Neural crest cell (in vitro differentiated cells): ENCODE results near the gene MVP. TPM values are rescaled to one million over a fixed set of nuclear protein-coding genes. Genes with fewer than 3 reads are reported as not detected.
A peak's percentile ranks its signal among the peaks of the same experiment; 100 is the strongest.
"Not testable (repeated sequence)": the region's sequence is repeated elsewhere in the genome, so short reads cannot be mapped to it uniquely, and the experiment has no call there.

Source experiments
- DNase-seq: peaks from one replicate; pipeline ENCODE4 v3.0.0; 2021; ENCODE audit warnings: low read depth, mixed read lengths, low spot score
- H3K27ac Mint-ChIP-seq: one replicate; pipeline ENCODE4 v1.8.0; 2021; ENCODE audit warnings: mild to moderate bottlenecking, mixed read lengths; ENCODE audit not compliant: unreplicated experiment
- H3K27me3 Mint-ChIP-seq: 2 replicates; pipeline ENCODE4 v1.8.0; 2021; ENCODE audit warnings: low read depth, mild to moderate bottlenecking, mixed read lengths
- H3K36me3 Mint-ChIP-seq: 2 replicates; pipeline ENCODE4 v1.8.0; 2021; ENCODE audit warnings: low read depth, mild to moderate bottlenecking, mixed read lengths
- H3K4me1 Mint-ChIP-seq: 2 replicates; pipeline ENCODE4 v1.8.0; 2021; ENCODE audit warnings: mixed read lengths
- H3K4me3 Mint-ChIP-seq: one replicate; pipeline ENCODE4 v1.8.0; 2021; ENCODE audit warnings: mild to moderate bottlenecking, mixed read lengths
- H3K9me3 Mint-ChIP-seq: 2 replicates; pipeline ENCODE4 v1.8.0; 2021; ENCODE audit warnings: mixed read lengths
- CTCF ChIP-seq: fragments of 200-600 bp; sonication (generic); conservative IDR thresholded peaks from 2 replicates; pipeline ENCODE4 v1.5.0; 2021; ENCODE audit warnings: antibody characterized with exemption, mild to moderate bottlenecking
- total RNA-seq: library from RNA; stranded (reverse); gene quantifications from 2 replicates; pipeline ENCODE4 v1.2.1, GENCODE V29; 2021

The MVP gene
- total RNA-seq, 1 donor from 2014 or later = 1.6 TPM

DNA sequence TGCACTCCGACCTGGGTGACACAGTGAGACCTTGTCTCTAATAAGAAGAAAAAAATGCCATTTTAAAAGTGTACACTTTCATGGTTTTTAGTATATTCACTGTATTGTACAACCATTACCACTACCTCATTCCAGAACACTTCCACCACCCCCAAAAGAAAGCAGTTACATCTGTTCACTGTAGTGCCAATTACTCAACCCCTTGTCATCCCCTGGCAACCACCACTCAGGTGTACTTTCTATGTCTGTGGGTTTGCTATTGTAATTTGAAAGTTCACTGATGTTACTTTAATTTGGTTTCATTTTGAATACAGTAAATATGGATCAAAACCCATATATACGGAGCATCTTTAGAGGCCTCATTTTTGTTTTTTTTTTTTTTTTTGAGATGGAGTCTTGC is 36.1 kb upstream of the MVP start:
- Mint-ChIP-seq H3K27ac (no peak overlapping the region), H3K4me1 (peaks cover 19% of the 10 kb centered on the region), H3K4me3 (no peak overlapping the region), H3K9me3 (no peaks in the 10 kb centered on the region), H3K36me3 (no peaks in the 10 kb centered on the region), H3K27me3 (peaks cover 16% of the 10 kb centered on the region)
- DNase-seq = no peak
- no peak for TF ChIP-seq CTCF

DNA sequence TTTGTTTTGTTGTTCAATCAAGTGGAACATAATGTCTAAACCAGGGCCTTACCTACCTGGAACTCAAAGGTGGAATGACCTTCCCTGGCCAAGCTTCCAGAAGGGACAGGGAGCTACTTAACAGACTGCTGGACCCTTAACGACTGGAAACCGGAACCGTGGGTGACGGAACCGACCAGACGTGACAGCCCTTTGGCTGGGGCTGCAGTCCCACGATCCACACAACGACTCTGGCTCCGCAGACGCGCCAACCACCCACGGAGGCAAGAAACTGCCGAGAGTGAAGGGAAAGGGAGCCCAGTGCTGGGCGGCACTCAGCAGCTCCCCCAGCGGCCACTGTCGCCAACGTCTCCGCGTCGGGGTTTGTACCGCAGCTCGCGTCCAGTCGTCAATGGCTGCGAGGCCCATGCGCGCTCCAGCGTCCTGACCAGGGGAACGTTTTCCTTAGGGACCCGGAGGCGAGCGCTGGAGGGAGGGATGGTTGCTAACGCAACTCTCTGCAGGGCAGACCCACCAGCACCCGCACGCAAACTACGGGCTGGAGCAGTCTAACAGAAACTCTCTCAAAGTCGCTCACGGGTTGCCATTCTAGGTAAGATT is 35.3 kb upstream of the MVP start:
- Mint-ChIP-seq H3K9me3 (no peaks in the 10 kb centered on the region), H3K36me3 (no peaks in the 10 kb centered on the region), H3K4me3 (peak overlapping the region; percentile 79), H3K27ac (peak overlapping the region; percentile 92), H3K4me1 (peaks cover 22% of the 10 kb centered on the region), H3K27me3 (peaks cover 10% of the 10 kb centered on the region)
- peak; percentile 73 for DNase-seq
- TF ChIP-seq CTCF = peak; percentile 74

DNA sequence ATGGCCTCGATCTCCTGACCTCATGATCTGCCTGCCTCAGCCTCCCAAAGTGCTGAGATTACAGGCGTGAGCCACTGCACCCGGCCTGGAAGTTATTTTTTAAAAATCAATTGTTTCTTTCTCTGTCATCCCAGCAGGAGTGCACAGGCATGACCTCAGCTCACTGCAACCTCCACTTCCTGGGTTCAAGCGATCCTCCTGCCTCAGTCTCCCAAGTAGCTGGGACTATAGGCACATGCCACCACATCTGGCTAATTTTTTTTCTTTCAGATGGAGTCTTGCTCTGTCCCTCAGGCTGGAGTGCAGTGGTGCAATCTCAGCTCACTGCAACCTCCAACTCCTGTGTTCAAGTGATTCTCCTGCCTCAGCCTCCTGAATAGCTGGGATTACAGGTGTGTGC is 33.1 kb upstream of the MVP start:
- H3K9me3 Mint-ChIP-seq, H3K27ac Mint-ChIP-seq, H3K36me3 Mint-ChIP-seq, DNase-seq, H3K27me3 Mint-ChIP-seq: not testable (repeated sequence)
- H3K4me1 Mint-ChIP-seq = peaks cover 44% of the 10 kb centered on the region
- peak overlapping the region; percentile 22 for H3K4me3 Mint-ChIP-seq

- Mint-ChIP-seq H3K27me3 (no peaks in the 10 kb centered on the region), H3K4me1 (peaks cover 51% of the 10 kb centered on the region), H3K36me3 (peaks cover 11% of the 10 kb centered on the region), H3K9me3 (no peaks in the 10 kb centered on the region), H3K27ac (peak overlapping the region; percentile 95), H3K4me3 (peak overlapping the region; percentile 99)
- no peak for TF ChIP-seq CTCF
- DNase-seq = no peak
Observed at GRCh38 chr16:29789775-29790182, 30.5 kb upstream of the MVP start.

GRCh38 chr16:29790183-29790948 is 29.9 kb upstream of the MVP start, which contains the start of gene KIF22:
Gene KIF22, plus strand, starts transcription at chr16:29790751. Its CDS starts 9 bp downstream, at chr16:29790760.
- peak; percentile 80 for TF ChIP-seq CTCF
- peaks cover 11% of the 10 kb centered on the region for H3K36me3 Mint-ChIP-seq
- peak; percentile 100 for DNase-seq
- peak within 1 kb of the TSS; percentile 99 for H3K4me3 Mint-ChIP-seq
- H3K4me1 Mint-ChIP-seq = peaks cover 48% of the 10 kb centered on the region
- peak within 1 kb of the TSS; percentile 100 for H3K27ac Mint-ChIP-seq
- no peaks in the 10 kb centered on the region for H3K27me3 Mint-ChIP-seq
- H3K9me3 Mint-ChIP-seq = no peaks in the 10 kb centered on the region
